WTC11 (cell line): ENCODE data around the gene CCDC60. TPM values are rescaled to one million over a fixed set of nuclear protein-coding genes. Genes with fewer than 3 reads are reported as not detected.

ENCODE experiments used
- ATAC-seq: fragments of 200-7000 bp; cut with Tn5 transposase; 2 replicates; pipeline ENCODE4 v1.10.0; 2021; ENCODE audit warnings: mild to moderate bottlenecking, moderate library complexity
- CTCF ChIA-PET: fragments of 300-600 bp; sonication (Branson Sonifier 250); formaldehyde crosslinking; loops from one replicate; lab custom pipeline; 2021; ENCODE audit warnings: antibody characterized with exemption; lab: Charles Lee
- POLR2A ChIA-PET: fragments of 350-600 bp; sonication (Branson Sonifier 250); formaldehyde crosslinking; loops from one replicate; lab custom pipeline; 2021; ENCODE audit warnings: antibody characterized with exemption; lab: Charles Lee
- DNase-seq: peaks from one replicate; pipeline ENCODE4 v3.0.0; 2021; ENCODE audit warnings: low spot score
- H3K27ac Mint-ChIP-seq: 2 replicates; pipeline ENCODE4 v1.8.0; 2021; ENCODE audit warnings: mixed read lengths
- H3K27me3 Mint-ChIP-seq: 2 replicates; pipeline ENCODE4 v1.8.0; 2021; ENCODE audit warnings: low read depth, mild to moderate bottlenecking, moderate library complexity, mixed read lengths
- H3K36me3 Mint-ChIP-seq: 2 replicates; pipeline ENCODE4 v1.8.0; 2021; ENCODE audit warnings: mixed read lengths
- H3K4me1 Mint-ChIP-seq: 2 replicates; pipeline ENCODE4 v1.8.0; 2022; ENCODE audit warnings: mixed read lengths
- H3K4me3 Mint-ChIP-seq: 2 replicates; pipeline ENCODE4 v1.8.0; 2021; ENCODE audit warnings: mild to moderate bottlenecking, moderate library complexity, mixed read lengths
- H3K9me3 Mint-ChIP-seq: 2 replicates; pipeline ENCODE4 v1.8.0; 2021; ENCODE audit warnings: mixed read lengths
- ATF3 ChIP-seq: sonication (generic); formaldehyde crosslinking; conservative IDR thresholded peaks from 2 replicates; pipeline ENCODE4 v1.8.1; 2022; ENCODE audit warnings: mild to moderate bottlenecking, missing genetic modification reagents
- CBFB ChIP-seq: sonication (generic); formaldehyde crosslinking; IDR thresholded peaks from 2 replicates; pipeline ENCODE4 v1.8.1; 2022; ENCODE audit warnings: mild to moderate bottlenecking, low read depth, missing genetic modification reagents
- E2F1 ChIP-seq: sonication (generic); formaldehyde crosslinking; IDR thresholded peaks from 2 replicates; pipeline ENCODE4 v1.8.0; 2022; ENCODE audit warnings: mild to moderate bottlenecking, missing genetic modification reagents
- FOXP1 ChIP-seq: sonication (generic); formaldehyde crosslinking; IDR thresholded peaks from 2 replicates; pipeline ENCODE4 v1.8.0; 2022; ENCODE audit warnings: missing genetic modification reagents, mild to moderate bottlenecking, moderate library complexity, borderline replicate concordance
- JAZF1 ChIP-seq: fragments of 250-450 bp; sonication (Bioruptor Pico); IDR thresholded peaks from 2 replicates; pipeline ENCODE4 v1.9.0; 2021; ENCODE audit warnings: moderate library complexity, mild to moderate bottlenecking, inconsistent platforms
- NFATC4 ChIP-seq: fragments of 250-450 bp; sonication (Bioruptor Pico); IDR thresholded peaks from 2 replicates; pipeline ENCODE4 v1.9.0; 2021; ENCODE audit warnings: mild to moderate bottlenecking
- NFYB ChIP-seq: sonication (generic); formaldehyde crosslinking; conservative IDR thresholded peaks from 2 replicates; pipeline ENCODE4 v1.8.0; 2022; ENCODE audit warnings: low read depth, missing genetic modification reagents
- SMAD4 ChIP-seq: sonication (generic); formaldehyde crosslinking; IDR thresholded peaks from 2 replicates; pipeline ENCODE4 v1.8.0; 2022; ENCODE audit warnings: mild to moderate bottlenecking, missing genetic modification reagents
- ZNF121 ChIP-seq: sonication (generic); formaldehyde crosslinking; IDR thresholded peaks from 2 replicates; pipeline ENCODE4 v1.8.0; 2023; ENCODE audit warnings: missing genetic modification reagents
- ZNF232 ChIP-seq: sonication (generic); formaldehyde crosslinking; IDR thresholded peaks from 2 replicates; pipeline ENCODE4 v1.8.0; 2022; ENCODE audit warnings: mild to moderate bottlenecking, missing genetic modification reagents
- total RNA-seq: library from RNA; stranded (reverse); gene quantifications from 3 replicates; pipeline ENCODE4 v1.2.3, GENCODE V29; 2021
- TF ChIP-seq, protein P1 (sequence below): fragments of 250-450 bp; sonication (Bioruptor Pico); IDR thresholded peaks from 2 replicates; pipeline ENCODE4 v1.9.0; 2021; ENCODE audit warnings: moderate library complexity, mild to moderate bottlenecking, inconsistent platforms, borderline replicate concordance
- TF ChIP-seq, protein P2 (sequence below): fragments of 250-450 bp; sonication (Bioruptor Pico); IDR thresholded peaks from 2 replicates; pipeline ENCODE4 v1.9.0; 2021; ENCODE audit warnings: mild to moderate bottlenecking
- TF ChIP-seq, protein P3 (sequence below): fragments of 250-450 bp; sonication (Bioruptor Pico); IDR thresholded peaks from 2 replicates; pipeline ENCODE4 v1.9.0; 2021; ENCODE audit warnings: mild to moderate bottlenecking, borderline replicate concordance
- TF ChIP-seq, protein P4 (sequence below): fragments of 250-450 bp; sonication (Bioruptor Pico); IDR thresholded peaks from 2 replicates; pipeline ENCODE4 v2.1.2; 2022; ENCODE audit warnings: mild to moderate bottlenecking, moderate library complexity
- TF ChIP-seq, protein P5 (sequence below): sonication (generic); formaldehyde crosslinking; IDR thresholded peaks from 2 replicates; pipeline ENCODE4 v1.8.1; 2022; ENCODE audit warnings: low read depth, missing genetic modification reagents, borderline replicate concordance

The CCDC60 gene
- total RNA-seq, 1 experiment from 2014 or later, result 1.1 TPM

DNA sequence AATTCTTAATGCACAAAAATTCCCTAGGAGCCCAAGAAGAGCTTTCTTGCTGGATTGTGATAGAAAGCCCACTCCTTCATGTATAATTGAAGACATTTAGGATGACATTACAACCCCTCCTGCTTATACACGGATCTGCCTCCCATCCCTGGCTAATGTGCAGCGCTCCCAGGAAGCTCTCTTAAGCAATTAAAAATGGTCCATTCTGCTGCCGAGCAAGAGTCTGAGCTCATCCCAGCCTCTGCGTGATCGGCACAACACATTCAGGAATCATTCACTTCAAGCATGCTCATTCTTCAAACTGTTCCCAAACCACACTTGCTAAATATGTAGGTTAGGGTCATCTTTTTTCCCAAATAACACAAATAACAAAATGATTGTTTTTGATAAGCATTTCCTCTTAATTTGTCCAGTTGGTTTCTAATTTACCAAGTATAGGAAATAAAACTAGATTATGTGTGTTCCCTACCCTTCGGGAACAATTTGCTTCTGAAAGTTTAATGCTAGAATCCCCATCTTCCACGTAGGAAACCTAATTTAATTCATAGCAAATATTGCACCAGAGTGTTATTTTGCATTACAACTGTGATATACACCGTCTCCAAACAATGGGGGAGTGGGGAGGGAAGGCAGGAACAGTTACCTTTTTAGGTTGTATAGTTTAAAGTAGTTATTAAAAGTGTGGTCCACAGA is 241.7 kb downstream of the CCDC60 start:
- TF ChIP-seq, protein P1, sequence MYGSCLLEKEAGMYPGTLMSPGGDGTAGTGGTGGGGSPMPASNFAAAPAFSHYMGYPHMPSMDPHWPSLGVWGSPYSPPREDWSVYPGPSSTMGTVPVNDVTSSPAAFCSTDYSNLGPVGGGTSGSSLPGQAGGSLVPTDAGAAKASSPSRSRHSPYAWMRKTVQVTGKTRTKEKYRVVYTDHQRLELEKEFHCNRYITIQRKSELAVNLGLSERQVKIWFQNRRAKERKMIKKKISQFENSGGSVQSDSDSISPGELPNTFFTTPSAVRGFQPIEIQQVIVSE (CRISPR knock-in tag), result no peak
- TF ChIP-seq JAZF1 (CRISPR knock-in tag), result no peak
- TF ChIP-seq E2F1, result no peak
- TF ChIP-seq, protein P2, sequence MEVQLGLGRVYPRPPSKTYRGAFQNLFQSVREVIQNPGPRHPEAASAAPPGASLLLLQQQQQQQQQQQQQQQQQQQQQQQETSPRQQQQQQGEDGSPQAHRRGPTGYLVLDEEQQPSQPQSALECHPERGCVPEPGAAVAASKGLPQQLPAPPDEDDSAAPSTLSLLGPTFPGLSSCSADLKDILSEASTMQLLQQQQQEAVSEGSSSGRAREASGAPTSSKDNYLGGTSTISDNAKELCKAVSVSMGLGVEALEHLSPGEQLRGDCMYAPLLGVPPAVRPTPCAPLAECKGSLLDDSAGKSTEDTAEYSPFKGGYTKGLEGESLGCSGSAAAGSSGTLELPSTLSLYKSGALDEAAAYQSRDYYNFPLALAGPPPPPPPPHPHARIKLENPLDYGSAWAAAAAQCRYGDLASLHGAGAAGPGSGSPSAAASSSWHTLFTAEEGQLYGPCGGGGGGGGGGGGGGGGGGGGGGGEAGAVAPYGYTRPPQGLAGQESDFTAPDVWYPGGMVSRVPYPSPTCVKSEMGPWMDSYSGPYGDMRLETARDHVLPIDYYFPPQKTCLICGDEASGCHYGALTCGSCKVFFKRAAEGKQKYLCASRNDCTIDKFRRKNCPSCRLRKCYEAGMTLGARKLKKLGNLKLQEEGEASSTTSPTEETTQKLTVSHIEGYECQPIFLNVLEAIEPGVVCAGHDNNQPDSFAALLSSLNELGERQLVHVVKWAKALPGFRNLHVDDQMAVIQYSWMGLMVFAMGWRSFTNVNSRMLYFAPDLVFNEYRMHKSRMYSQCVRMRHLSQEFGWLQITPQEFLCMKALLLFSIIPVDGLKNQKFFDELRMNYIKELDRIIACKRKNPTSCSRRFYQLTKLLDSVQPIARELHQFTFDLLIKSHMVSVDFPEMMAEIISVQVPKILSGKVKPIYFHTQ (CRISPR knock-in tag), result no peak
- no peak for TF ChIP-seq CBFB (CRISPR knock-in tag)
- TF ChIP-seq ZNF232 (CRISPR knock-in tag), result no peak
- no peak for TF ChIP-seq ZNF121 (CRISPR knock-in tag)
- no peak for TF ChIP-seq NFATC4 (CRISPR knock-in tag)
- no peak for TF ChIP-seq NFYB
- TF ChIP-seq ATF3 (CRISPR knock-in tag), result no peak
- no peak for TF ChIP-seq SMAD4 (CRISPR knock-in tag)
- TF ChIP-seq, protein P3, sequence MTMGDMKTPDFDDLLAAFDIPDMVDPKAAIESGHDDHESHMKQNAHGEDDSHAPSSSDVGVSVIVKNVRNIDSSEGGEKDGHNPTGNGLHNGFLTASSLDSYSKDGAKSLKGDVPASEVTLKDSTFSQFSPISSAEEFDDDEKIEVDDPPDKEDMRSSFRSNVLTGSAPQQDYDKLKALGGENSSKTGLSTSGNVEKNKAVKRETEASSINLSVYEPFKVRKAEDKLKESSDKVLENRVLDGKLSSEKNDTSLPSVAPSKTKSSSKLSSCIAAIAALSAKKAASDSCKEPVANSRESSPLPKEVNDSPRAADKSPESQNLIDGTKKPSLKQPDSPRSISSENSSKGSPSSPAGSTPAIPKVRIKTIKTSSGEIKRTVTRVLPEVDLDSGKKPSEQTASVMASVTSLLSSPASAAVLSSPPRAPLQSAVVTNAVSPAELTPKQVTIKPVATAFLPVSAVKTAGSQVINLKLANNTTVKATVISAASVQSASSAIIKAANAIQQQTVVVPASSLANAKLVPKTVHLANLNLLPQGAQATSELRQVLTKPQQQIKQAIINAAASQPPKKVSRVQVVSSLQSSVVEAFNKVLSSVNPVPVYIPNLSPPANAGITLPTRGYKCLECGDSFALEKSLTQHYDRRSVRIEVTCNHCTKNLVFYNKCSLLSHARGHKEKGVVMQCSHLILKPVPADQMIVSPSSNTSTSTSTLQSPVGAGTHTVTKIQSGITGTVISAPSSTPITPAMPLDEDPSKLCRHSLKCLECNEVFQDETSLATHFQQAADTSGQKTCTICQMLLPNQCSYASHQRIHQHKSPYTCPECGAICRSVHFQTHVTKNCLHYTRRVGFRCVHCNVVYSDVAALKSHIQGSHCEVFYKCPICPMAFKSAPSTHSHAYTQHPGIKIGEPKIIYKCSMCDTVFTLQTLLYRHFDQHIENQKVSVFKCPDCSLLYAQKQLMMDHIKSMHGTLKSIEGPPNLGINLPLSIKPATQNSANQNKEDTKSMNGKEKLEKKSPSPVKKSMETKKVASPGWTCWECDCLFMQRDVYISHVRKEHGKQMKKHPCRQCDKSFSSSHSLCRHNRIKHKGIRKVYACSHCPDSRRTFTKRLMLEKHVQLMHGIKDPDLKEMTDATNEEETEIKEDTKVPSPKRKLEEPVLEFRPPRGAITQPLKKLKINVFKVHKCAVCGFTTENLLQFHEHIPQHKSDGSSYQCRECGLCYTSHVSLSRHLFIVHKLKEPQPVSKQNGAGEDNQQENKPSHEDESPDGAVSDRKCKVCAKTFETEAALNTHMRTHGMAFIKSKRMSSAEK (CRISPR knock-in tag), result no peak

GRCh38 chr12:119576915-119577314 is 242.4 kb downstream of the CCDC60 start:
- no peak overlapping the region for H3K4me3 Mint-ChIP-seq
- H3K27me3 Mint-ChIP-seq, result 0 out of 2 replicates have a peak, but pooled peaks cover 4% of the 10 kb centered on the region
- DNase-seq (no peak), ATAC-seq (no peak)
- H3K36me3 Mint-ChIP-seq, result no peaks in the 10 kb centered on the region
- peaks cover 4% of the 10 kb centered on the region; the same call in 1 of the 2 replicates for H3K9me3 Mint-ChIP-seq
- H3K4me1 Mint-ChIP-seq, result no peaks in the 10 kb centered on the region
- POLR2A ChIA-PET, result no interaction called here
- H3K27ac Mint-ChIP-seq, result no peak overlapping the region
- CTCF ChIA-PET, result no interaction called here
- TF ChIP-seq, protein P4, sequence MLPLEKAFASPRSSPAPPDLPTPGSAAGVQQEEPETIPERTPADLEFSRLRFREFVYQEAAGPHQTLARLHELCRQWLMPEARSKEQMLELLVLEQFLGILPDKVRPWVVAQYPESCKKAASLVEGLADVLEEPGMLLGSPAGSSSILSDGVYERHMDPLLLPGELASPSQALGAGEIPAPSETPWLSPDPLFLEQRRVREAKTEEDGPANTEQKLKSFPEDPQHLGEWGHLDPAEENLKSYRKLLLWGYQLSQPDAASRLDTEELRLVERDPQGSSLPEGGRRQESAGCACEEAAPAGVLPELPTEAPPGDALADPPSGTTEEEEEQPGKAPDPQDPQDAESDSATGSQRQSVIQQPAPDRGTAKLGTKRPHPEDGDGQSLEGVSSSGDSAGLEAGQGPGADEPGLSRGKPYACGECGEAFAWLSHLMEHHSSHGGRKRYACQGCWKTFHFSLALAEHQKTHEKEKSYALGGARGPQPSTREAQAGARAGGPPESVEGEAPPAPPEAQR (CRISPR knock-in tag), result no peak
- TF ChIP-seq, protein P5, sequence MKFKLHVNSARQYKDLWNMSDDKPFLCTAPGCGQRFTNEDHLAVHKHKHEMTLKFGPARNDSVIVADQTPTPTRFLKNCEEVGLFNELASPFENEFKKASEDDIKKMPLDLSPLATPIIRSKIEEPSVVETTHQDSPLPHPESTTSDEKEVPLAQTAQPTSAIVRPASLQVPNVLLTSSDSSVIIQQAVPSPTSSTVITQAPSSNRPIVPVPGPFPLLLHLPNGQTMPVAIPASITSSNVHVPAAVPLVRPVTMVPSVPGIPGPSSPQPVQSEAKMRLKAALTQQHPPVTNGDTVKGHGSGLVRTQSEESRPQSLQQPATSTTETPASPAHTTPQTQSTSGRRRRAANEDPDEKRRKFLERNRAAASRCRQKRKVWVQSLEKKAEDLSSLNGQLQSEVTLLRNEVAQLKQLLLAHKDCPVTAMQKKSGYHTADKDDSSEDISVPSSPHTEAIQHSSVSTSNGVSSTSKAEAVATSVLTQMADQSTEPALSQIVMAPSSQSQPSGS (CRISPR knock-in tag), result no peak
- TF ChIP-seq, protein P3 (CRISPR knock-in tag), result no peak
- no peak for TF ChIP-seq FOXP1 (CRISPR knock-in tag)

More for the DNA sequence above, 241.7 kb downstream of the CCDC60 start:
- CTCF ChIA-PET, result interaction anchor here (1.2 to 2.4 kb wide), 2 partner anchors 18 to 67 kb away, joined by 5 to 12 read pairs; no protein-coding TSS in a partner anchor
- DNase-seq (no peak), ATAC-seq (no peak)
- POLR2A ChIA-PET, result no interaction called here
- H3K27ac Mint-ChIP-seq, result no peak overlapping the region
- 0 out of 2 replicates have a peak, but pooled peaks cover 4% of the 10 kb centered on the region for H3K27me3 Mint-ChIP-seq
- no peaks in the 10 kb centered on the region for H3K4me1 Mint-ChIP-seq
- no peak overlapping the region for H3K4me3 Mint-ChIP-seq
- peaks cover 4% of the 10 kb centered on the region; the same call in 1 of the 2 replicates for H3K9me3 Mint-ChIP-seq
- no peaks in the 10 kb centered on the region for H3K36me3 Mint-ChIP-seq
